Panc1 (cell line): ENCODE measurements around the gene VWA8. TPM values are rescaled to one million over a fixed set of nuclear protein-coding genes. Genes with fewer than 3 reads are reported as not detected.

Experiments
- ATAC-seq: fragments of 200-7000 bp; cut with Tn5 transposase; 2 replicates; pipeline ENCODE4 v1.9.1; 2020; ENCODE audit warnings: mild to moderate bottlenecking, moderate library complexity
- BruUV-seq: library from RNA; stranded (reverse); fragments of 400-500 nt; replicated peaks from 2 replicates; lab custom pipeline; 2021; lab: Mats Ljungman, UMichigan
- CTCF ChIA-PET: fragments of 300-600 bp; sonication (Branson Sonifier 250); formaldehyde crosslinking; loops from one replicate; lab custom pipeline; 2022; ENCODE audit warnings: antibody characterized with exemption; lab: Charles Lee
- POLR2A ChIA-PET: fragments of 300-600 bp; sonication (Branson Sonifier 250); formaldehyde crosslinking; loops from one replicate; lab custom pipeline; 2022; ENCODE audit warnings: antibody characterized with exemption; lab: Charles Lee
- DNase-seq: peaks from one replicate; pipeline ENCODE4 v3.0.0-alpha.2; 2010; ENCODE audit warnings: low read depth, low spot score
- H3K27ac ChIP-seq: 2 replicates; pipeline ENCODE4 v1.5.1; 2011; ENCODE audit warnings: mild to moderate bottlenecking, low read length, inconsistent platforms
- H3K27me3 ChIP-seq: fragments of 200-500 bp; sonication (Bioruptor generic); 2 replicates; pipeline ENCODE4 v1.6.0; 2014; ENCODE audit warnings: low read length, inconsistent platforms; ENCODE audit not compliant: control insufficient read depth, insufficient read depth
- H3K36me3 ChIP-seq: fragments of 200-500 bp; sonication (Bioruptor generic); 2 replicates; pipeline ENCODE4 v1.5.1; 2014; ENCODE audit warnings: inconsistent platforms, mild to moderate bottlenecking, low read length, moderate library complexity; ENCODE audit not compliant: control insufficient read depth, insufficient read depth
- H3K4me1 ChIP-seq: 2 replicates; pipeline ENCODE4 v1.5.1; 2011; ENCODE audit warnings: inconsistent platforms, mild to moderate bottlenecking, low read length, moderate library complexity; ENCODE audit not compliant: control insufficient read depth, insufficient read depth
- H3K4me3 ChIP-seq, 2 experiments: 2 replicates each; pipeline ENCODE4 v1.5.1; 2011 to 2012; ENCODE audit warnings: low read depth in 2 of 2, low read length in 2 of 2, mild to moderate bottlenecking in 2 of 2, inconsistent platforms in 1 of 2, moderate library complexity in 1 of 2
- H3K9me3 ChIP-seq: fragments of 200-500 bp; sonication (Bioruptor generic); 2 replicates; pipeline ENCODE4 v1.5.1; 2014; ENCODE audit warnings: low read depth, mild to moderate bottlenecking, inconsistent platforms, low read length, moderate library complexity; ENCODE audit not compliant: control insufficient read depth, insufficient read depth
- CTCF ChIP-seq: fragments of 450-650 bp; IDR thresholded peaks from 2 replicates; pipeline ENCODE4 v1.5.1; 2017; ENCODE audit warnings: mild to moderate bottlenecking
- POLR2AphosphoS5 ChIP-seq: IDR thresholded peaks from 2 replicates; pipeline ENCODE4 v1.6.1; 2012; ENCODE audit warnings: mild to moderate bottlenecking, low read depth, low read length, moderate library complexity
- REST ChIP-seq, 2 experiments: IDR thresholded peaks; 2 replicates each; pipeline ENCODE4 v1.6.1; 2011 to 2012; ENCODE audit warnings: low read depth in 2 of 2, control low read depth in 1 of 2, low read length in 1 of 2, mild to moderate bottlenecking in 1 of 2, moderate library complexity in 1 of 2; ENCODE audit not compliant: insufficient read depth in 1 of 2
- SIN3A ChIP-seq: IDR thresholded peaks from 2 replicates; pipeline ENCODE4 v1.6.1; 2012; ENCODE audit warnings: low read depth, mild to moderate bottlenecking, low read length, moderate library complexity, borderline replicate concordance; ENCODE audit not compliant: insufficient read depth
- TCF7L2 ChIP-seq: IDR thresholded peaks from 2 replicates; pipeline ENCODE4 v1.6.1; 2011; ENCODE audit warnings: mild to moderate bottlenecking, low read depth, low read length, inconsistent platforms
- in situ Hi-C: cut with HindIII; loops from 2 replicates; pipeline ENCODE4 v1.10.0; 2016; ENCODE audit warnings: low sequenced_read_pairs, low pct_unique_long_range_greater_than_20kb
- intact Hi-C: fragments of 100-400 bp; cut with micrococcal nuclease; formaldehyde crosslinking; loops from one replicate; pipeline ENCODE4 v1.10.0; 2022; ENCODE audit not compliant: unreplicated experiment
- microRNA-seq: library from miRNA; unstranded; fragments of <30 nt; microRNA quantifications from one replicate; pipeline ENCODE4 v1.1.0, GENCODE V29; 2020; ENCODE audit not compliant: unreplicated experiment
- total RNA-seq: library from RNA; stranded (reverse); gene quantifications from one replicate; pipeline ENCODE4 v1.2.1, GENCODE V29; 2021; ENCODE audit not compliant: unreplicated experiment

VWA8 gene
- total RNA-seq, 1 experiment from 2014 or later = 11.2 TPM

GRCh38 chr13:41520660-41521630, 440.0 kb downstream of the VWA8 start:
- Histone ChIP-seq H3K4me1 (no peaks in the 10 kb centered on the region), H3K4me3 (no peak overlapping the region), H3K27ac (no peak overlapping the region), H3K9me3 (no peaks in the 10 kb centered on the region), H3K27me3 (no peaks in the 10 kb centered on the region), H3K36me3 (no peaks in the 10 kb centered on the region)
- intact Hi-C loops (no loop called here), in situ Hi-C loops (no loop called here)
- CTCF ChIA-PET = no interaction called here
- DNase-seq (no peak), ATAC-seq (no peak)
- TF ChIP-seq SIN3A = no peak
- TF ChIP-seq POLR2AphosphoS5 = no peak
- POLR2A ChIA-PET = no interaction called here
- BruUV-seq = no TSS peak

- Histone ChIP-seq H3K27ac (no peak overlapping the region), H3K27me3 (no peaks in the 10 kb centered on the region), H3K4me3 (no peak overlapping the region), H3K36me3 (no peaks in the 10 kb centered on the region), H3K4me1 (no peaks in the 10 kb centered on the region), H3K9me3 (no peaks in the 10 kb centered on the region)
- no TSS peak for BruUV-seq
- DNase-seq (no peak), ATAC-seq (no peak)
- ChIA-PET POLR2A (no interaction called here), CTCF (no interaction called here)
- intact Hi-C loops = no loop called here
- in situ Hi-C loops = no loop called here
- no peak for TF ChIP-seq SIN3A
- no peak for TF ChIP-seq POLR2AphosphoS5
- no peak for TF ChIP-seq REST (IDR thresholded peaks at IDR 0.05; ENCODE audit: insufficient read depth in 1 of 2, low read depth in 2 of 2, low read length in 1 of 2)
- no peak for TF ChIP-seq TCF7L2
- no peak for TF ChIP-seq CTCF
Observed at GRCh38 chr13:41520016-41520659, 440.8 kb downstream of the VWA8 start.

Small RNAs within 50 kb of the gene (microRNA-seq; reads per million reads assigned to microRNA genes)
- gene MIR5006 = not detected

Other genes with a start within 250 kb of the VWA8 start
- 22.8 TPM for gene DGKH, start 87.5 kb upstream of the VWA8 start, total RNA-seq